ENCODE results near the gene UBC.

The UBC gene

GRCh38 chr12:124861898-124862676, 52.4 kb downstream of the UBC start:
- H3K4me3 ChIP-seq (ENCODE audit: low read length): no peak overlapping the region
- H3K9me3 ChIP-seq (ENCODE audit: control insufficient read depth, low read length): no peaks in the 10 kb centered on the region
- no peaks in the 10 kb centered on the region for H3K36me3 ChIP-seq (ENCODE audit: control insufficient read depth, insufficient read depth, low read length)
- H3K9ac ChIP-seq (ENCODE audit: low read length): no peak overlapping the region
- no peaks in the 10 kb centered on the region for H3K27me3 ChIP-seq (ENCODE audit: control insufficient read depth, insufficient read depth, low read length)
- peaks cover 23% of the 10 kb centered on the region for H3K4me1 ChIP-seq (ENCODE audit: control insufficient read depth, insufficient read depth, low read length)

Data from mucosa of stomach (tissue), 1 donor.